Measurements from ENCODE around the gene ATP8B4.

ATP8B4 gene

GRCh38 chr15:50057905-50058639 is 61.0 kb downstream of the ATP8B4 start:
- no peak for DNase-seq

GRCh38 chr15:50057196-50057595 is 61.8 kb downstream of the ATP8B4 start:
- DNase-seq, result no peak

- DNase-seq, result no peak
Measured at GRCh38 chr15:50055750-50056157, 63.3 kb downstream of the ATP8B4 start.

- no peak for DNase-seq
Measured at GRCh38 chr15:50055332-50055731, 63.7 kb downstream of the ATP8B4 start.

GRCh38 chr15:50053055-50053856 is 65.8 kb downstream of the ATP8B4 start:
- no peak for DNase-seq

- DNase-seq, result no peak
Measured at GRCh38 chr15:50051811-50052419, 67.1 kb downstream of the ATP8B4 start.

GRCh38 chr15:50050986-50051743 is 67.9 kb downstream of the ATP8B4 start:
- no peak for DNase-seq

GRCh38 chr15:50049871-50050270 is 69.2 kb downstream of the ATP8B4 start:
- DNase-seq, result no peak

- DNase-seq, result no peak
Measured at GRCh38 chr15:50046867-50047266, 72.2 kb downstream of the ATP8B4 start.

GRCh38 chr15:50046159-50046558 is 72.9 kb downstream of the ATP8B4 start:
- DNase-seq, result no peak

GRCh38 chr15:50044904-50045303 is 74.1 kb downstream of the ATP8B4 start:
- DNase-seq, result no peak

- DNase-seq, result no peak
Measured at GRCh38 chr15:50044406-50044805, 74.6 kb downstream of the ATP8B4 start.

- DNase-seq, result no peak
Measured at GRCh38 chr15:50042775-50043174, 76.3 kb downstream of the ATP8B4 start.

GRCh38 chr15:50030456-50030855 is 88.6 kb downstream of the ATP8B4 start:
- DNase-seq, result no peak

- no peak for DNase-seq
Measured at GRCh38 chr15:50028326-50028725, 90.7 kb downstream of the ATP8B4 start.

GRCh38 chr15:50024281-50024680 is 94.8 kb downstream of the ATP8B4 start:
- no peak for DNase-seq

- no peak for DNase-seq
Measured at GRCh38 chr15:50018491-50018890, 100.5 kb downstream of the ATP8B4 start.

- no peak for DNase-seq
Measured at GRCh38 chr15:50017522-50017921, 101.5 kb downstream of the ATP8B4 start.

GRCh38 chr15:50016951-50017350 is 102.1 kb downstream of the ATP8B4 start:
- no peak for DNase-seq

- DNase-seq, result no peak
Measured at GRCh38 chr15:50012790-50013189, 106.2 kb downstream of the ATP8B4 start.

GRCh38 chr15:50009634-50010033 is 109.4 kb downstream of the ATP8B4 start:
- no peak for DNase-seq

- peak; percentile 42 for DNase-seq
Measured at GRCh38 chr15:50003786-50004334, 115.2 kb downstream of the ATP8B4 start.

- no peak for DNase-seq
Measured at GRCh38 chr15:49991587-49991986, 127.4 kb downstream of the ATP8B4 start.
